ENCODE results near the gene OMG.
"Not testable (repeated sequence)": the region's sequence is repeated elsewhere in the genome, so short reads cannot be mapped to it uniquely, and the experiment has no call there.

OMG gene, protein sequence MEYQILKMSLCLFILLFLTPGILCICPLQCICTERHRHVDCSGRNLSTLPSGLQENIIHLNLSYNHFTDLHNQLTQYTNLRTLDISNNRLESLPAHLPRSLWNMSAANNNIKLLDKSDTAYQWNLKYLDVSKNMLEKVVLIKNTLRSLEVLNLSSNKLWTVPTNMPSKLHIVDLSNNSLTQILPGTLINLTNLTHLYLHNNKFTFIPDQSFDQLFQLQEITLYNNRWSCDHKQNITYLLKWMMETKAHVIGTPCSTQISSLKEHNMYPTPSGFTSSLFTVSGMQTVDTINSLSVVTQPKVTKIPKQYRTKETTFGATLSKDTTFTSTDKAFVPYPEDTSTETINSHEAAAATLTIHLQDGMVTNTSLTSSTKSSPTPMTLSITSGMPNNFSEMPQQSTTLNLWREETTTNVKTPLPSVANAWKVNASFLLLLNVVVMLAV

DNA sequence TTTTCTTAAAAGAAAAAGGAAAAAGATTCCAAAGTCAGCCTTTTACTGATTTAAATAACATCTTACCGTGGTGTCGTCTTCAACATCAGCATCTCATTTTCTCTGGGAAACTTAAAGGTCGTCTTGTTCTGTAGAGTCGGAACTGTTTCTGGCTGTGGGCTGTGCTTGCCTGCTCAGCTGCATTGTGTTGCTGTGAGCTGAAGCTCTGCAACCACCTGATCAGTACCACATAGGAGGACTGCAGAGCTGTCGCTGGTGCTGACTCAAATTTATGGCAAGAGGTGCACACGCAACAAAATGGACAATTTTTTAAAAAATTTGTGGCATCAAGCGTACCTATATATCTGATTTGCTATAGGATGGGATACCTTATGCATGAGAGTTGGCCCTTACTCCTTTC, at the start of gene OMG:
Gene OMG (minus strand): TSS at position 150 of the 400 bp plus-strand sequence. CDS start 908 bp downstream, outside the sequence.
- TF ChIP-seq, protein P1, sequence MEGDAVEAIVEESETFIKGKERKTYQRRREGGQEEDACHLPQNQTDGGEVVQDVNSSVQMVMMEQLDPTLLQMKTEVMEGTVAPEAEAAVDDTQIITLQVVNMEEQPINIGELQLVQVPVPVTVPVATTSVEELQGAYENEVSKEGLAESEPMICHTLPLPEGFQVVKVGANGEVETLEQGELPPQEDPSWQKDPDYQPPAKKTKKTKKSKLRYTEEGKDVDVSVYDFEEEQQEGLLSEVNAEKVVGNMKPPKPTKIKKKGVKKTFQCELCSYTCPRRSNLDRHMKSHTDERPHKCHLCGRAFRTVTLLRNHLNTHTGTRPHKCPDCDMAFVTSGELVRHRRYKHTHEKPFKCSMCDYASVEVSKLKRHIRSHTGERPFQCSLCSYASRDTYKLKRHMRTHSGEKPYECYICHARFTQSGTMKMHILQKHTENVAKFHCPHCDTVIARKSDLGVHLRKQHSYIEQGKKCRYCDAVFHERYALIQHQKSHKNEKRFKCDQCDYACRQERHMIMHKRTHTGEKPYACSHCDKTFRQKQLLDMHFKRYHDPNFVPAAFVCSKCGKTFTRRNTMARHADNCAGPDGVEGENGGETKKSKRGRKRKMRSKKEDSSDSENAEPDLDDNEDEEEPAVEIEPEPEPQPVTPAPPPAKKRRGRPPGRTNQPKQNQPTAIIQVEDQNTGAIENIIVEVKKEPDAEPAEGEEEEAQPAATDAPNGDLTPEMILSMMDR (conservative IDR thresholded peaks at IDR 0.05; ENCODE audit: low read length), result no peak
- DNase-seq (ENCODE audit: low read depth), result no peak
- H3K4me3 ChIP-seq (ENCODE audit: low read length), result no peak within 1 kb of the TSS

DNA sequence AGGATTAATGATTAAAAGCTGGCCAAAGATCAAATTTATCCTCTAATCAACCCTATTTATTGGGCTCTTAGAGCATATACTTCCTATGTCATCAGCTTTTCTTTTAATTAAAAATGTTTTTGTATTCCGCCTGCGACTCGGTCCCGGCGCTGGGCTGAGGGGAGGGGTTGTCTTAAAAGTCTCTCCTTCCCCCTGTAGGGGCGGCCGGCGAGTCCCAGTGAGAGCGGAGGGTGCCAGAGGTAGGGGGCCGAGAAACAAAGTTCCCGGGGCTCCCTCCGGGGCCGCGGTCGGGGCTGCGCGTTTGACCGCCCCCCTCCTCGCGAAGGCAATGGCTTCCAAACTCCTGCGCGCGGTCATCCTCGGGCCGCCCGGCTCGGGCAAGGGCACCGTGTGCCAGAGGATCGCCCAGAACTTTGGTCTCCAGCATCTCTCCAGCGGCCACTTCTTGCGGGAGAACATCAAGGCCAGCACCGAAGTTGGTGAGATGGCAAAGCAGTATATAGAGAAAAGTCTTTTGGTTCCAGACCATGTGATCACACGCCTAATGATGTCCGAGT, 48.2 kb upstream of the OMG start:
- not testable (repeated sequence) for H3K4me3 ChIP-seq (ENCODE audit: low read length); DNase-seq (ENCODE audit: low read depth)

DNA sequence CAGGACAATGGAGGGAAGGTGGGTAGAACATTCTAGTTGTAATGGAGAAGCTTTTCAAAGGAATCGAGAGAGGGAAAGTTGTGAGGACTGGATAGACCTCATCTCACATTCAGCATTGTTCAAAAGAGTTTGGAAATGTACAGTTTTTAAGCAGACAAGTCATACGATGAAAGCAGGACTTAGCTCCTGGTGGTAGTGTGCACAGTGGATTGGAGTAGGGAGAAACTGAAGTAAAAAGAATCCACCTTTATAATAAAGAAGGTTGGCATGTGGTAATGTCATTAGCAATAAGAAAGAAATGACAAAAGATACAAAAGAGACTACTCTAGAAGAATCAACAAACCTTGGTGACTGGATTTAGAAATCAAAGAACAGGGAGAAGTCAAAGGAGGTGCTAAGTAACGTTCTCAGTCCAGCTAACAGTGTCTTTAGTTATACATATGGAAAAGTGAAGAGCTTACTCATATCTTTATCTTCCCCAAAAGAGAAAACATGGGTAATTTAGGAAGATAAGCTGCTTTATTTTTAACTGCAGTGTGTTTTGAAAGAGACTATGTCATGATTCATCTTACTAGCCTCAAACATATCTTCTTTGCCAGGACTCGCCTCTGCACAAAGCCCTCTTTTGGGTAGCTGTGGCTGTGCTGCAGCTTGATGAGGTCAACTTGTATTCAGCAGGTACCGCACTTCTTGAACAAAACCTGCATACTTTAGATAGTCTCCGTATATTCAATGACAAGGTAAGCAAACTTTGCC, 43.0 kb upstream of the OMG start:
- TF ChIP-seq, protein P1 (conservative IDR thresholded peaks at IDR 0.05; ENCODE audit: low read length), result 0 out of 2 replicates have a peak, but pooled peaks have one; percentile 6
- DNase-seq (ENCODE audit: low read depth), result peak; percentile 65
- no peak overlapping the region for H3K4me3 ChIP-seq (ENCODE audit: low read length)

DNA sequence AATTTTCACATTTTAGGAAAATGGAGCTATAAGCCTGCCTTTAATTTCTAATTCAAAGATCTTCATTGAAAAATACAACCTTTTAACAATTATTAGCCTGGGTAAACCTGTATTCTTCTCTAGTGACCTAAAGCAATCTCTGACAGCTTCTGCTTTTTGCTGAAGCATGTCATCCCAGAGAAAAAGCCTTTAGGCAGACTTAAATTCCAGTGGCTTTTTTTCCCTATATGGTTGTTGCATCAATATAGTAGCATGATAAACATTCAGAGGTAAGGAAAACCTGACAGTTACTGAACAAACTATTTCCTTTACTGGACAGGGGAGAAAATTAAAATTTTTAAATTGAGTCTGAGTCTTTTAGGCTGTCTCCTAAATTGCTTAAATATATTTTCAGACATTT, 32.2 kb upstream of the OMG start:
- TF ChIP-seq, protein P1 (conservative IDR thresholded peaks at IDR 0.05; ENCODE audit: low read length), result no peak
- no peak overlapping the region for H3K4me3 ChIP-seq (ENCODE audit: low read length)
- peak; percentile 9 for DNase-seq (ENCODE audit: low read depth)

DNA sequence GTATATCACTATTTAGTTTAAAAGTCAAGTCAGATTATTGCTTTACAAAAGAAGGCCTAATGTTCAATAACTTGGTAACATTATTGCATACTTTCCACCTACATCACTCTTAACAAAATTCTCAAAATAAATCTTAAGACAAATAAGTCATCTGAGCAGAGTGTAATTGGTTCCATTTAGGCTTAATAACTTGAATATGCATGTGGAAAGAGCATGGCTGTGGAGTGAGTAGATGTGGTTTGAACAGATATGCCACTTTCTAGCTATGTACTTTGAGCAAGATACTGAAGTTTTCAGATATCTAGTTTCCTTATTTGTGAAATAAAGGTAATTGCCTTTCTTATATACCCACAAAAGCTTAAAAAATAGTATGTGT, 31.1 kb upstream of the OMG start:
- H3K4me3 ChIP-seq (ENCODE audit: low read length), result no peak overlapping the region
- DNase-seq (ENCODE audit: low read depth), result peak; percentile 78
- TF ChIP-seq, protein P1 (conservative IDR thresholded peaks at IDR 0.05; ENCODE audit: low read length), result no peak

DNA sequence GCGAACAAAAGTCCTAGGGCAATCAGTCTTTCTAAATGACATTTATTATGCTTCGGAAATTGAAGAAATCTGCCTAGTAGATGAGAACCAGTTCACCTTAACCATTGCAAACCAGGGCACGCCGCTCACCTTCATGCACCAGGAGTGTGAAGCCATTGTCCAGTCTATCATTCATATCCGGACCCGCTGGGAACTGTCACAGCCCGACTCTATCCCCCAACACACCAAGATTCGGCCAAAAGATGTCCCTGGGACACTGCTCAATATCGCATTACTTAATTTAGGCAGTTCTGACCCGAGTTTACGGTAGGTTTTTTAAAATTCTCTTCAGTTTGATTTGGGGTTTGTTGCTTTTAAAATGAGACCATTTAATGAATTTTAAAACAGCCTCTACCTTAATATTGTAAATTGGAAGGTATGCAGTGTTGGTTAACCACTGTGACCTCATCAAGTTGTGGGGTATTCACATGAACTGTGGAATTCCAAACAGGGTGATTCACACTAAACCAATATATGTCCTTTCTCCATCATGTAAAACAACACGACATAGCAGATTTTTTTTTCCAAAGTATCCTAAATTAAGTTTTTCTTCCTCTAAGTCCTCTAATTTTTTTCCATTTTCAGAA, 30.6 kb upstream of the OMG start:
- peak; percentile 91 for DNase-seq (ENCODE audit: low read depth)

More for the DNA sequence above, 30.6 kb upstream of the OMG start:
- no peak overlapping the region for H3K4me3 ChIP-seq (ENCODE audit: low read length)
- TF ChIP-seq, protein P1 (conservative IDR thresholded peaks at IDR 0.05; ENCODE audit: low read length), result no peak

Data from AG10803 (cell line).